ENCODE results near the gene TBPL1.
"Not testable (repeated sequence)": the region's sequence is repeated elsewhere in the genome, so short reads cannot be mapped to it uniquely, and the experiment has no call there.

The TBPL1 gene

DNA sequence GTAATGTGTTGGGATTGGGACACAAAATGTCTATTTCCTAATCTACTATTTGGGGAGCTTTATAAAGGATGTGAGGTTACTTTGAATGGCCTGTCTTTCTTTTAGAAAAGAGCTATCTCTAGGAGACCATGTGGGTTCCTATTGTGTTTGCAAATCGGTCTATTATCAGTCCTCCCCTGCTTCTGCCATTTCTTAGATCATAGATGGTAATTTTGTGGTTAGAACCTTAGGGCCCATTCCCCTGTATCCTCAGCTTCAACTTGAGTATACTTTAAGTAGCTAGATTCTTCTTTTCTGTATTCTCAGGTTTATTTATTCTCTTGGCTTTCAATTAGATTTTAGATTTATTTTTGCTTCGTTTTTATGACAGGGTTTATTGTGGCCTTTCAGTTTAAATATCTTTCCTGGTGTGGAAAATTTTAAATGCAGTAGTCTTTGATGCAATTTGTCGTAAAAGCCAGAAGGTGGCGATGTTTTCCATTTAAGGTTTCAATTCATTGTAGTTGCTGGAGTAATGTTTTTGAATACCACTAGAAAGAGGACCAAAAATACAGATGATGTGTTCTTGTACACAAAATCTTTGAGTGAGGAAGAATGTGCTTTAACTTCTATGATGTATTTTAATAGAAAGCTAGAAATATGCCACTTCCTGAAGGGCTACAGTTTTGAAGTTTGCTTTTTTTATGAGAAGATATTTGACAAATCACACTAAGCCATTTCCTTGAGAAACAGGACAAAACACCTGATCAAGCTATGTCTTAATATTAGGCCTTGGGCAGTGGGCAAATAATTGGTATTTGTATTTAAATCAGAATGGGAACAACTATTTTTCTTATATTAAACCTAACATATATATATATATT lies 20.3 kb downstream of the TBPL1 start:
- no peak for DNase-seq (ENCODE audit: low read depth)

DNA sequence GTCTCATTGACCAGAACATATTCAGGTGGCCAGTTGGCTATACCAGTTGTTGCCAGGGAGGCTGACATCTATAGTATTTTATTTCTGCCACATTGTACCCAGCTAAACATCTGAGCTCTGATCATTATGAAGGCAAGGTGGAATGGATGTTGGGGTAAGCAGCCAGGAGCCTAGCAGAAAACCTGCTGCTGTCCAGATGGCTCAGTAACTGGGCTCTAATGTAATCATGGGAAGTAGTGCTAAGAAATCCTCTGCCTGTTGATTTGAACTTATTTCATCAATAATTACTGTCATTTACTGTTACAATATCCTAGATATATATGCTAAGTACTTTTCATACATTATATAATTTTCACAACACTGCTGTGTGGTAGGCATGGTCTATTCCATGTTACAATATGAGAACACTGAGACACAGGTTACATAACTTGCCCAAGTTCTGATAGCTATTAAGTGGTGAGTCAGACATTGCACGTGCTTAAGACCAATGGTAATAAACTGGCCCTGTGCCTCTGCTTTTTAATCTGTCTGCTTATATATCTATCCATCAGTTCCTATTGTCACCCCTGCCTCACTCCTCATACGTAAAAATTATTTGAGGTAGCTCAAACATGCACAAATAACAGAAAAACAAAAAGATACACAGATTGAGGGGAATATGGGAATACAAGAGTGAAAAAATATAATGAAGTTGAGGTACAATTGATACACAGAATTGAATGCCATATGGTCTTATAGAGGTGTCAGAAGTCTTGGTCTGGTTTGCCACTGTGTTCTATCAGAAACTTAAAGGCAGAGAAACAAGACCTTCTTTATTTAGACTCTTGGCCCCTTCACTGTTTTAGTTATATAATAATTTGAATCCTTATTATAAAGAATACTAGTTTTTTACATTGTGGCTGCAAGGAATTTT lies 25.2 kb downstream of the TBPL1 start:
- DNase-seq (ENCODE audit: low read depth) = no peak

DNA sequence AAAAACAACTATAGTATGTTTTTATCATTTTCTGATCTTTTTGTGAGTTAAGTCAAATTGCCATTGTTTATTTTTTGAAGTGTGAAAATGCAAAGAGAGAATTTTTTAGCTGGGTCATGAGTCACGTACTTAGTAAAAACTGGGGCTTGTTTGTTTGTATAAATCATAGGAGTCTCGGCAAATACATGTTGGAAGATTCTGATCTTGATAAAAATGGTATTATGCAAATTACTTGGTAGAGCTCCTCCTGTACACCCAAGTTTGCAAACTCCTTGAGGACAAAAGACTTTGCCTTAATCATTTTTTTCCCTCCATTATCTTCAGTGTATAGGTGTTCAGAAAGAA lies 25.8 kb downstream of the TBPL1 start:
- no peak for DNase-seq (ENCODE audit: low read depth)

DNA sequence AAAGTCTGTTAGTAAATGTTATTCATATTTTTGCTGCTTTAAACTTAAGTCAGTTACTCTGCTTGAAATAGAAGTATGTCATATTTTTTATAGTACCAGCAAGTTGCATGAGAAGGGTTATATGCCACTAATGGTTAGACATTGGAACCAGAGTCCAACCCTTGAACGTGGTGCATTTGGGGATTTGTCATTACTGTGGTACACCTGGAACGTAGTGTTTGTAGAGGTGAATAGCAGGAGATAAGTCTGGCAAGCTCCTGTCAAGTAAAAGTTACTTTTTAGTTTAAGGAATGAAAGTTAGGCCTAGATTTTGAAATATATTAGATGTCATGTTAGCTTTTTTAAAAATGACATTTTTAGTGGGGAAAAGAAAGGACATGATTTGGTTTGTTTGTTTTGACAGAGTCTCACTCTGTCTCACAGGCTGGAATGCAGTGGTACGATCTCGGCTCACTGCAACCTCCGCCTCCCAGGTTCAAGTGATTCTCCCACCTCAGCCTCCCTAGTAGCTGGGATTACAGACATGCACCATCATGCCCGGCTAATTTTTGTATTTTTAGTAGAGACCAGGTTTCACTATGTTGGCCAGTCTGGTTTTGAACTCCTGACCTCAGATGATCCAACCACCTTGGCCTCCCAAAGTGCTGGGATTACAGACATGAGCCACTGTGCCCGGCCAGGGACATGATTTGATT lies 26.4 kb downstream of the TBPL1 start:
- not testable (repeated sequence) for DNase-seq (ENCODE audit: low read depth)

DNA sequence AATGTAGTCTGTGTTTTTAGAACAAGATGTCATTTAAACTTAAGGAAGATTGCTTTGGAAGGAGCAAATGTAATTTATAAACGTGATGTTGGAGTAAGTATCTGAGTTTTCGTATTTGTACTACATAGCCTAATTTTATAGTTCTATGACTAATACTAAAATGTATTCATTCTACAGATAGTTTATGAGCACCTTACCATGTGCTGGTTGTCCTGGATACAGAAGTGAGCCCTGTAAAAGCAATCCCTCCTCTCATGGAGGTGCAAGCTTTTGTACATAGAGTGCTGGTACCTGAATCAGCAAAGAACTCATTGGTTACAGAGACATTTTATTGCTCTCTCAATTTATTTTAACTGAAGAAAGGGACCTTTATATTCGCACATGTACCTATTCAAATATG lies 27.1 kb downstream of the TBPL1 start:
- DNase-seq (ENCODE audit: low read depth) = no peak

DNA sequence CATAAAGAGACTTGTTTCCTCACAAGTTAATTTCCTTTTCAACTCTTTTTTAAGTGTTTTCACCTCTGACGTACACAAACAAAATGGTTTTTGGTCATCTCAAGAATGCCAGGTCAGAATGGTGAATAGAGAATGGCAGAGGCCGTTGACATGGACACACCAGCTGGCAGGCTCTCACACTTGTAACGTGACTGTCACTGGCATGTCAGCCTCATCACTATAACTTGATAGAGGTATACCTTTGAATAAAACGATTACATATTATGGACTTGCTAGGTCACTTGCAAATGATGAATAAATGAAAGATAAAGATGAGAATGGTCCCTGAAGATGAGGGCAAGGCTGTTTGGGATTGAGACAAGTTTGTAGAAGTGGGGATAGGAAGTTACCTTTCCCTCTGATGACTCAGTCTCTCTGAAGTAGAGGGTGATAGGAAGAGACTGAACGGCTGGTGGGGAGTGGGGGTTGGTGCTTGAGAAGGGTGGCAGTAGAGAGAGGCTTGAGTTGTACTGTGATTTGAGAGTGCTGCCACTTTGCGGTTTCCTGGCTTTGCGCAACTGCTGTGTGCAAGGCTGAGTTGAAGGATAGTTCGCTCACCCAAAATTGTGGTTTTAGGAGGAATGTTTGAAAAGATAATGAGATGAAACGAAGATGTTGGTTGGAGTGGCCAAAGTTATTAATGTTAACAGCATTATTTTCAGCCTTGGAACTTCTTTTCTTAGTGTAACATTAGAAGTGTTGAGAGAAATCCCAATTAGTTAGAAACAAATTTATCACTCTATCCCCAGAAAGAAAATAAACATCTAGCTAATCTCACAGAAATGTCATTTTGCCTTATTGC lies 30.3 kb downstream of the TBPL1 start:
- DNase-seq (ENCODE audit: low read depth) = peak; percentile 16

- DNase-seq (ENCODE audit: low read depth) = no peak
Observed at GRCh38 chr6:133985970-133986369, 32.9 kb downstream of the TBPL1 start.

GRCh38 chr6:133986942-133987341 lies 33.9 kb downstream of the TBPL1 start:
- no peak for DNase-seq (ENCODE audit: low read depth)

- DNase-seq (ENCODE audit: low read depth) = no peak
Observed at GRCh38 chr6:133989525-133989924, 36.5 kb downstream of the TBPL1 start.

DNA sequence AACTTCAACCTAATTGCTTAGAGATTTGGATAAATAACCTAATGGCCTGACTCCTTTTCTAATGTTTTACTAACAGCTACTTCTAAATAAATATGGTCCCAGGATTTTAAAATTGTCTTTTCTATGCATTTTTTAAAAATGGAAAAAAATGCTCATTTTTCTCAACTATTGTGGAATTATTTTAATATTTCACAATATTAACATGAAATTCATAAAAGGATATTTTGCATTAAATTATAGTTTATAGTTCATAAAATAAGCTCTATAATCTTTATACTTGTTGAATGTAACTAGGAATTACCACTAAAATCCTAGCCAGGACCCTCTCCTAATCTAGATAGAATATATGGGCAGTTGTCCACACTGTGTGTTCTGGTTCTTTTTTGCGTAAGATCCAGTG lies 37.3 kb downstream of the TBPL1 start:
- DNase-seq (ENCODE audit: low read depth) = no peak

GRCh38 chr6:133991096-133991593 lies 38.1 kb downstream of the TBPL1 start:
- no peak for DNase-seq (ENCODE audit: low read depth)

GRCh38 chr6:133992992-133993680 lies 40.1 kb downstream of the TBPL1 start:
- DNase-seq (ENCODE audit: low read depth) = no peak

- no peak for DNase-seq (ENCODE audit: low read depth)
Observed at GRCh38 chr6:133995296-133995695, 42.3 kb downstream of the TBPL1 start.

DNA sequence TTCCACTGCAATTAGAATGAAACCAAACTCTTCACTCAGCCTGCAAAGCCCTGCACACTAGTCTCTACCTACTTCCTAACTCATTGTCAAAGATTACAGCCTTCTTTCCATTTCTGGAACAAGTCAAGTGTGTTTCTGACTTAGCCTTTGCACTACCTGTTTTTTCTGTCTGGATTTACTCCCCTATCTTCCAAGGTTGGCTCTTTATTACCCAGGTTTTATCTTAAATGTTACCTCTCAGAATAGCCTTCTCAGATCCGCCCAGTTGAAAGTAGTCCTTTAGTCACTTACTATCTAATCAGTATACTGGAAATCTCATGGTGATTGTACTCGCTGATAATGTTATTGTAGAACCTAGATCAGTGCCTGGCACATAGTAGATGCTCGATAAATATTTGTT lies 42.7 kb downstream of the TBPL1 start:
- no peak for DNase-seq (ENCODE audit: low read depth)

- DNase-seq (ENCODE audit: low read depth) = no peak
Observed at GRCh38 chr6:133997267-133997666, 44.2 kb downstream of the TBPL1 start.

GRCh38 chr6:133999305-133999704 lies 46.3 kb downstream of the TBPL1 start:
- no peak for DNase-seq (ENCODE audit: low read depth)

DNA sequence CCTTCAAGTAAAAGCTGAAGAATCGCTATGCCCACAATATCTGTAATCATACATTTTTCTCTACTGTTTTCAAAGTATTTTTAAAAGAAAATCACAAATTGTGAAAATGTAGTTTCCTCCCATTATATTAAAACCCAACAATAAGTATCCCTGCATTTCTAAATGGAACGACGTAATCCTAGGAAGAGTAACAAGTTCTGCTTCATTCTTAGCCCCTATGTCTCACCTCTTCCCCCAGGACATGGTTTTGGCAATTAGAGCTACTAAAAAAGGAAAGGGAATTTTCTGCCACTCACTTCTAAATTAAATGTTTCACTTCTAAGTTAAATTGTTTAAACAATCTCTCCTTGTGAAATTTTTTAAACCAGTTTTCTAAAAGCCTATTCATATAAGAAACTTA lies 47.4 kb downstream of the TBPL1 start:
- DNase-seq (ENCODE audit: low read depth) = no peak

GRCh38 chr6:134002821-134003220 lies 49.8 kb downstream of the TBPL1 start:
- DNase-seq (ENCODE audit: low read depth) = no peak

DNA sequence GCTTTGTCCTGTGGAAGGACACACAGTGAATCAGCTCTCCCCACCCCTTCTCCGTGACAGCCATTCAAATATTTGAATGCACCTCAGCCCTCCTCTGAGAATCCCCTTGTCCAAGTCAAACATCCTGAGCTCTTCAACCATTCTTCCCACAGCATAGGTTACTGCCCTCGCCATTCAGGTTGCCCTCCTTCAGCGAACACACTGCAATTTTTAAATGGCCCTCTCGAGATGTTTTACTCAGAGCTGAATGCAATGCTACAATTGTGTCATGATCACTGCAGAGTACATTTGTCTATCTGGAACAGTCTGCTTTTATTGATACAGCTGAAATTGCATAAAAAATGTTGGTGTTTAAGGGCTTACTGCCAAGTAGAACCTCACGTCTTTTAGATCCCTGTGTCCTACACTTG lies 50.5 kb downstream of the TBPL1 start:
- DNase-seq (ENCODE audit: low read depth) = no peak

GRCh38 chr6:134004714-134005113 lies 51.7 kb downstream of the TBPL1 start:
- no peak for DNase-seq (ENCODE audit: low read depth)

- no peak for DNase-seq (ENCODE audit: low read depth)
Observed at GRCh38 chr6:134005800-134006199, 52.8 kb downstream of the TBPL1 start.
